HCT116 (cell line): ENCODE measurements around the gene UBAC2. TPM values are rescaled to one million over a fixed set of nuclear protein-coding genes. Genes with fewer than 3 reads are reported as not detected.

Source experiments
- ATAC-seq: fragments of 200-7000 bp; cut with Tn5 transposase; 2 replicates; pipeline ENCODE4 v1.9.1; 2020; ENCODE audit warnings: mild to moderate bottlenecking, moderate library complexity
- BruUV-seq: library from RNA; stranded (reverse); fragments of 400-500 nt; replicated peaks from 2 replicates; lab custom pipeline; 2021; lab: Mats Ljungman, UMichigan
- CTCF ChIA-PET: fragments of 300-600 bp; sonication (Branson Sonifier 250); formaldehyde crosslinking; loops from one replicate; lab custom pipeline; 2021; ENCODE audit warnings: antibody characterized with exemption; lab: Charles Lee
- POLR2A ChIA-PET: fragments of 300-600, 350-600 bp; sonication (Branson Sonifier 250); formaldehyde crosslinking; loops from one replicate; lab custom pipeline; 2021; ENCODE audit warnings: antibody characterized with exemption; lab: Charles Lee
- RAD21 ChIA-PET, 2 experiments: fragments of 300-600 bp; sonication (Branson Sonifier 250); formaldehyde crosslinking; loops; one replicate each; lab custom pipeline; 2023; ENCODE audit warnings: low total read pairs in 2 of 2; ENCODE audit not compliant: uncharacterized antibody in 2 of 2, unreplicated experiment in 2 of 2, low non-redundant PET in 1 of 2; lab: Charles Lee
- DNase-seq: peaks from one replicate; pipeline ENCODE4 v3.0.0-alpha.2; 2010; ENCODE audit warnings: low read depth, low spot score
- H2AFZ ChIP-seq: fragments of 200-600 bp; shearing (Covaris generic), sonication (generic); 2 replicates; pipeline ENCODE4 v1.6.1; 2017; ENCODE audit warnings: low read depth, mixed run types, mixed read lengths, antibody characterized with exemption, low read length; ENCODE audit not compliant: poor library complexity, severe bottlenecking
- H3K27ac ChIP-seq: 2 replicates; pipeline ENCODE4 v1.5.1; 2012; ENCODE audit warnings: low read depth, low read length
- H3K27me3 ChIP-seq: fragments of 200-600 bp; sonication (generic); 2 replicates; pipeline ENCODE4 v1.6.1; 2016; ENCODE audit warnings: mixed run types, low read length, mixed read lengths; ENCODE audit not compliant: insufficient read depth
- H3K36me3 ChIP-seq, 2 experiments: fragments of 200-500 bp in 1 of 2; fragments of 200-600 bp in 1 of 2; sonication (Bioruptor generic) in 1 of 2; sonication (generic) in 1 of 2; 2 replicates each; pipeline versions ENCODE4 v1.5.1 to v1.6.1; 2014 to 2016; ENCODE audit warnings: low read length in 2 of 2, inconsistent platforms in 1 of 2, mixed read lengths in 1 of 2, mixed run types in 1 of 2; ENCODE audit not compliant: insufficient read depth in 2 of 2, control insufficient read depth in 1 of 2
- H3K4me1 ChIP-seq, 2 experiments: fragments of 200-600 bp in 1 of 2; sonication (generic) in 1 of 2; 2 replicates each; pipeline versions ENCODE4 v1.5.1 to v1.6.1; 2012 to 2017; ENCODE audit warnings: low read length in 2 of 2, inconsistent platforms in 1 of 2, mild to moderate bottlenecking in 1 of 2, mixed read lengths in 1 of 2, mixed run types in 1 of 2, moderate library complexity in 1 of 2; ENCODE audit not compliant: insufficient read depth in 2 of 2, control insufficient read depth in 1 of 2
- H3K4me2 ChIP-seq: fragments of 200-600 bp; sonication (generic); 2 replicates; pipeline ENCODE4 v1.6.1; 2017; ENCODE audit warnings: mixed run types, low read length, mixed read lengths
- H3K4me3 ChIP-seq, 2 experiments: fragments of 200-600 bp in 1 of 2; sonication (generic) in 1 of 2; replicated peaks in 1 of 2; 2 replicates each; pipeline ENCODE4 v1.5.1; 2011 to 2016; ENCODE audit warnings: low read length in 2 of 2, control low read depth in 1 of 2, low read depth in 1 of 2, mild to moderate bottlenecking in 1 of 2, mixed read lengths in 1 of 2, mixed run types in 1 of 2
- H3K79me2 ChIP-seq: fragments of 200-600 bp; sonication (generic); 2 replicates; pipeline ENCODE4 v1.6.1; 2017; ENCODE audit warnings: mild to moderate bottlenecking, mixed run types, low read length, moderate library complexity, mixed read lengths; ENCODE audit not compliant: insufficient read depth
- H3K9ac ChIP-seq: fragments of 200-600 bp; sonication (generic); 2 replicates; pipeline ENCODE4 v1.6.1; 2016; ENCODE audit warnings: low read length, mixed read lengths
- H3K9me2 ChIP-seq: fragments of 200-600 bp; sonication (generic), shearing (Covaris generic); 2 replicates; pipeline ENCODE4 v1.6.1; 2017; ENCODE audit warnings: mixed run types, mild to moderate bottlenecking, moderate library complexity; ENCODE audit not compliant: insufficient read depth
- H3K9me3 ChIP-seq, 2 experiments: fragments of 200-500 bp in 1 of 2; fragments of 200-600 bp in 1 of 2; sonication (Bioruptor generic) in 1 of 2; sonication (generic) in 1 of 2; 2 replicates each; pipeline ENCODE4 v1.6.1; 2014 to 2017; ENCODE audit warnings: low read length in 2 of 2, mixed read lengths in 2 of 2, inconsistent platforms in 1 of 2, low read depth in 1 of 2, mild to moderate bottlenecking in 1 of 2, mixed run types in 1 of 2, moderate library complexity in 1 of 2; ENCODE audit not compliant: control insufficient read depth in 1 of 2, insufficient read depth in 1 of 2
- H4K20me1 ChIP-seq: fragments of 200-600 bp; sonication (generic), shearing (Covaris generic); 2 replicates; pipeline ENCODE4 v1.6.1; 2017; ENCODE audit warnings: mixed run types, mild to moderate bottlenecking, moderate library complexity; ENCODE audit not compliant: insufficient read depth
- ATF3 ChIP-seq: IDR thresholded peaks from 2 replicates; pipeline ENCODE4 v1.6.1; 2012
- CBX3 ChIP-seq: IDR thresholded peaks from 2 replicates; pipeline ENCODE4 v1.6.1; 2012; ENCODE audit warnings: low read depth
- CEBPB ChIP-seq: IDR thresholded peaks from 2 replicates; pipeline ENCODE4 v1.6.1; 2012; ENCODE audit warnings: low read depth
- CTCF ChIP-seq, 3 experiments: fragments of 200-600 bp in 1 of 3; sonication (generic) in 1 of 3; IDR thresholded peaks in 2 of 3; conservative IDR thresholded peaks in 1 of 3; 2 replicates each; pipeline ENCODE4 v1.5.1; 2012 to 2017; ENCODE audit warnings: low read depth in 2 of 3, low read length in 2 of 3, antibody characterized with exemption in 1 of 3, borderline replicate concordance in 1 of 3, control low read depth in 1 of 3, mild to moderate bottlenecking in 1 of 3, mixed read lengths in 1 of 3, mixed run types in 1 of 3, moderate library complexity in 1 of 3; ENCODE audit not compliant: insufficient read depth in 1 of 3
- EGR1 ChIP-seq: IDR thresholded peaks from 2 replicates; pipeline ENCODE4 v1.6.1; 2012; ENCODE audit warnings: low read depth
- ELF1 ChIP-seq: IDR thresholded peaks from 2 replicates; pipeline ENCODE4 v1.6.1; 2012; ENCODE audit warnings: low read depth, borderline replicate concordance
- EZH2 ChIP-seq: fragments of 200-600 bp; sonication (generic); IDR thresholded peaks from 2 replicates; pipeline ENCODE4 v1.6.1; 2017; ENCODE audit warnings: antibody characterized with exemption, mixed run types
- EZH2phosphoT487 ChIP-seq: fragments of 200-600 bp; IDR thresholded peaks from 2 replicates; pipeline ENCODE4 v1.6.1; 2018; ENCODE audit warnings: antibody characterized with exemption, borderline replicate concordance
- FOSL1 ChIP-seq: IDR thresholded peaks from 2 replicates; pipeline ENCODE4 v1.6.1; 2012; ENCODE audit warnings: low read depth
- MAX ChIP-seq: IDR thresholded peaks from 2 replicates; pipeline ENCODE4 v1.6.1; 2012
- POLR2A ChIP-seq: IDR thresholded peaks from 2 replicates; pipeline ENCODE4 v1.7.0; 2011; ENCODE audit warnings: borderline replicate concordance; ENCODE audit not compliant: insufficient read depth, insufficient read length; ENCODE audit errors: extremely low read depth
- POLR2AphosphoS5 ChIP-seq: IDR thresholded peaks from 2 replicates; pipeline ENCODE4 v1.6.1; 2011; ENCODE audit warnings: mild to moderate bottlenecking, low read depth, low read length, moderate library complexity
- RAD21 ChIP-seq: IDR thresholded peaks from 2 replicates; pipeline ENCODE4 v1.6.1; 2012; ENCODE audit warnings: low read depth, mild to moderate bottlenecking
- REST ChIP-seq: IDR thresholded peaks from 2 replicates; pipeline ENCODE4 v1.6.1; 2012; ENCODE audit warnings: low read depth
- SIN3A ChIP-seq: IDR thresholded peaks from 2 replicates; pipeline ENCODE4 v1.6.1; 2012; ENCODE audit warnings: low read depth
- SP1 ChIP-seq: IDR thresholded peaks from 2 replicates; pipeline ENCODE4 v1.6.1; 2012; ENCODE audit warnings: low read depth
- SRF ChIP-seq: IDR thresholded peaks from 2 replicates; pipeline ENCODE4 v1.6.1; 2012; ENCODE audit warnings: low read depth
- TCF7L2 ChIP-seq: IDR thresholded peaks from 2 replicates; pipeline ENCODE4 v1.7.0; 2011; ENCODE audit warnings: borderline replicate concordance, inconsistent platforms; ENCODE audit not compliant: insufficient read depth, insufficient read length; ENCODE audit errors: extremely low read depth
- ZNF274 ChIP-seq: fragments of 200-500 bp; sonication (Bioruptor generic); IDR thresholded peaks from 2 replicates; pipeline ENCODE4 v1.6.1; 2014; ENCODE audit warnings: mild to moderate bottlenecking, low read depth, low read length, inconsistent platforms
- intact Hi-C: fragments of 100-400 bp; cut with micrococcal nuclease; formaldehyde crosslinking; loops from 2 replicates; pipeline ENCODE4 v1.10.0; 2022
- total RNA-seq: library from RNA; stranded (reverse); gene quantifications from one replicate; pipeline ENCODE4 v1.2.1, GENCODE V29; 2021; ENCODE audit not compliant: unreplicated experiment

The UBAC2 gene
- total RNA-seq, 1 experiment from 2014 or later = 67.4 TPM

GRCh38 chr13:99419591-99420243 is 219.1 kb downstream of the UBAC2 start:
- H3K36me3 ChIP-seq = no peaks in the 10 kb centered on the region
- POLR2A ChIA-PET = no interaction called here
- no peak for TF ChIP-seq EZH2phosphoT487
- TF ChIP-seq CEBPB = no peak
- TF ChIP-seq ELF1 = no peak
- TF ChIP-seq SRF = no peak
- no peak for TF ChIP-seq POLR2AphosphoS5
- TF ChIP-seq EGR1 = no peak
- TF ChIP-seq SIN3A = no peak
- TF ChIP-seq TCF7L2 = no peak
- TF ChIP-seq EZH2 = no peak
- TF ChIP-seq ZNF274 = no peak
- no peak for TF ChIP-seq REST
- no peak for TF ChIP-seq FOSL1
- no peak for TF ChIP-seq ATF3
- no peak for TF ChIP-seq SP1
- no peak for TF ChIP-seq CBX3
- no peak for TF ChIP-seq RAD21
- no peak for TF ChIP-seq MAX
- no peak for TF ChIP-seq CTCF (IDR thresholded peaks at IDR 0.05 in 2 of 3, conservative IDR thresholded peaks at IDR 0.05 in 1 of 3; ENCODE audit: borderline replicate concordance in 1 of 3, insufficient read depth in 1 of 3, low read depth in 2 of 3, low read length in 2 of 3)
- TF ChIP-seq POLR2A = no peak
- TF ChIP-seq, all 23 proteins: peak for 0
- RAD21 ChIA-PET = no interaction called here
- H3K9me3 ChIP-seq = no peaks in the 10 kb centered on the region; a peak in 1 of 4 replicates
- H3K79me2 ChIP-seq = no peaks in the 10 kb centered on the region
- H2AFZ ChIP-seq = no peak overlapping the region
- H3K27ac ChIP-seq = no peak overlapping the region
- ATAC-seq (no peak), DNase-seq (no peak)
- no peak overlapping the region for H3K9ac ChIP-seq
- H3K27me3 ChIP-seq = peaks cover 3% of the 10 kb centered on the region; the same call in 1 of the 2 replicates
- H3K4me1 ChIP-seq = no peaks in the 10 kb centered on the region
- BruUV-seq = no TSS peak
- CTCF ChIA-PET = no interaction called here
- intact Hi-C loops = no loop called here
- H3K4me2 ChIP-seq = no peak overlapping the region
- no peaks in the 10 kb centered on the region for H3K9me2 ChIP-seq
- no peak overlapping the region for H3K4me3 ChIP-seq
- H4K20me1 ChIP-seq = no peaks in the 10 kb centered on the region
